HG03175 (cell line): ENCODE measurements around the gene YTHDC2.
A peak's percentile ranks its signal among the peaks of the same experiment; 100 is the strongest.
"Not testable (repeated sequence)": the region's sequence is repeated elsewhere in the genome, so short reads cannot be mapped to it uniquely, and the experiment has no call there.

Experiments
- ATAC-seq: cut with Tn5 transposase; IDR thresholded peaks from one replicate; pipeline ENCODE4 v1.9.1; 2021; ENCODE audit warnings: mild to moderate bottlenecking, moderate library complexity; ENCODE audit not compliant: unreplicated experiment

The YTHDC2 gene

GRCh38 chr5:113600255-113600905, 86.9 kb downstream of the YTHDC2 start:
- no peak for ATAC-seq

- no peak for ATAC-seq
Observed at GRCh38 chr5:113601423-113601822, 87.9 kb downstream of the YTHDC2 start.

GRCh38 chr5:113603246-113603645, 89.8 kb downstream of the YTHDC2 start:
- ATAC-seq: not testable (repeated sequence)

GRCh38 chr5:113606298-113607134, 93.0 kb downstream of the YTHDC2 start:
- ATAC-seq: peak; percentile 87

- ATAC-seq: no peak
Observed at GRCh38 chr5:113607361-113607760, 93.9 kb downstream of the YTHDC2 start.

- ATAC-seq: no peak
Observed at GRCh38 chr5:113608113-113608596, 94.7 kb downstream of the YTHDC2 start.

GRCh38 chr5:113612060-113612496, 98.6 kb downstream of the YTHDC2 start:
- peak; percentile 81 for ATAC-seq

GRCh38 chr5:113614191-113614590, 100.7 kb downstream of the YTHDC2 start:
- ATAC-seq: no peak

GRCh38 chr5:113615708-113616107, 102.2 kb downstream of the YTHDC2 start:
- no peak for ATAC-seq

- no peak for ATAC-seq
Observed at GRCh38 chr5:113617191-113617796, 103.8 kb downstream of the YTHDC2 start.

- ATAC-seq: no peak
Observed at GRCh38 chr5:113632996-113633395, 119.5 kb downstream of the YTHDC2 start.

- no peak for ATAC-seq
Observed at GRCh38 chr5:113634957-113635356, 121.5 kb downstream of the YTHDC2 start.

GRCh38 chr5:113641715-113642114, 128.2 kb downstream of the YTHDC2 start:
- ATAC-seq: no peak
